Glutamatergic neuron (in vitro differentiated cells): Measurements from ENCODE around the gene DMRT1. TPM values are rescaled to one million over a fixed set of nuclear protein-coding genes. Genes with fewer than 3 reads are reported as not detected.

Experiments
- DNase-seq: peaks from one replicate; pipeline ENCODE4 v3.0.0; 2022
- H3K27ac Mint-ChIP-seq: one replicate; pipeline ENCODE4 v1.8.0; 2020; ENCODE audit warnings: mild to moderate bottlenecking, mixed read lengths, inconsistent platforms; ENCODE audit not compliant: unreplicated experiment
- H3K27me3 Mint-ChIP-seq: one replicate; pipeline ENCODE4 v1.8.0; 2020; ENCODE audit warnings: mild to moderate bottlenecking, moderate library complexity, mixed read lengths, inconsistent platforms; ENCODE audit not compliant: unreplicated experiment
- H3K36me3 Mint-ChIP-seq: one replicate; pipeline ENCODE4 v1.8.0; 2020; ENCODE audit warnings: mild to moderate bottlenecking, mixed read lengths, inconsistent platforms; ENCODE audit not compliant: unreplicated experiment
- H3K4me1 Mint-ChIP-seq: one replicate; pipeline ENCODE4 v1.8.0; 2020; ENCODE audit warnings: mild to moderate bottlenecking, low read depth, mixed read lengths, inconsistent platforms; ENCODE audit not compliant: unreplicated experiment
- H3K4me3 Mint-ChIP-seq: one replicate; pipeline ENCODE4 v1.8.0; 2020; ENCODE audit warnings: mild to moderate bottlenecking, mixed read lengths, inconsistent platforms; ENCODE audit not compliant: unreplicated experiment
- H3K9me3 Mint-ChIP-seq: one replicate; pipeline ENCODE4 v1.8.0; 2020; ENCODE audit warnings: mild to moderate bottlenecking, moderate library complexity, mixed read lengths, inconsistent platforms; ENCODE audit not compliant: unreplicated experiment
- CTCF ChIP-seq: fragments of 200-600 bp; sonication (generic); IDR thresholded peaks from one replicate; pipeline ENCODE4 v1.5.0; 2021; ENCODE audit not compliant: partially characterized antibody, unreplicated experiment
- total RNA-seq: library from RNA; stranded (reverse); fragmentation: NEBNext Ultra II Directional; extraction: Animal tissue kit (Norgen Biotek cat#: 25700); gene quantifications from one replicate; pipeline ENCODE4 v1.2.1, GENCODE V29; 2021; ENCODE audit not compliant: unreplicated experiment

DMRT1 gene
- total RNA-seq, 1 donor from 2014 or later: 0.25 TPM

GRCh38 chr9:971901-972500 is 130.5 kb downstream of the DMRT1 start:
- peaks cover 21% of the 10 kb centered on the region for H3K9me3 Mint-ChIP-seq
- peaks cover 16% of the 10 kb centered on the region for H3K4me1 Mint-ChIP-seq
- DNase-seq: peak; percentile 52
- H3K27ac Mint-ChIP-seq: no peak overlapping the region
- TF ChIP-seq CTCF: no peak
- H3K27me3 Mint-ChIP-seq: peaks cover 51% of the 10 kb centered on the region
- peaks cover 9% of the 10 kb centered on the region for H3K36me3 Mint-ChIP-seq
- H3K4me3 Mint-ChIP-seq: peak overlapping the region; percentile 64

- DNase-seq: peak; percentile 43
- peaks cover 53% of the 10 kb centered on the region for H3K27me3 Mint-ChIP-seq
- H3K9me3 Mint-ChIP-seq: peaks cover 21% of the 10 kb centered on the region
- TF ChIP-seq CTCF: no peak
- peak overlapping the region; percentile 64 for H3K4me3 Mint-ChIP-seq
- no peak overlapping the region for H3K27ac Mint-ChIP-seq
- H3K4me1 Mint-ChIP-seq: peaks cover 11% of the 10 kb centered on the region
- H3K36me3 Mint-ChIP-seq: peaks cover 9% of the 10 kb centered on the region
These were observed 131.2 kb downstream of the DMRT1 start for GRCh38 chr9:972501-973294.

GRCh38 chr9:973295-973834 is 131.9 kb downstream of the DMRT1 start:
- TF ChIP-seq CTCF: no peak
- H3K36me3 Mint-ChIP-seq: peaks cover 9% of the 10 kb centered on the region
- H3K9me3 Mint-ChIP-seq: peaks cover 24% of the 10 kb centered on the region
- H3K4me1 Mint-ChIP-seq: peaks cover 8% of the 10 kb centered on the region
- H3K27ac Mint-ChIP-seq: peak overlapping the region; percentile 43
- peaks cover 54% of the 10 kb centered on the region for H3K27me3 Mint-ChIP-seq
- H3K4me3 Mint-ChIP-seq: peak overlapping the region; percentile 47
- DNase-seq: no peak

- peaks cover 49% of the 10 kb centered on the region for H3K27me3 Mint-ChIP-seq
- H3K9me3 Mint-ChIP-seq: peaks cover 16% of the 10 kb centered on the region
- no peak for TF ChIP-seq CTCF
- H3K4me3 Mint-ChIP-seq: peak overlapping the region; percentile 28
- peaks cover 6% of the 10 kb centered on the region for H3K36me3 Mint-ChIP-seq
- H3K27ac Mint-ChIP-seq: no peak overlapping the region
- DNase-seq: no peak
- H3K4me1 Mint-ChIP-seq: peaks cover 5% of the 10 kb centered on the region
These were observed 132.8 kb downstream of the DMRT1 start for GRCh38 chr9:974031-974995.
